ENCODE results near the gene NTRK2.

DNA sequence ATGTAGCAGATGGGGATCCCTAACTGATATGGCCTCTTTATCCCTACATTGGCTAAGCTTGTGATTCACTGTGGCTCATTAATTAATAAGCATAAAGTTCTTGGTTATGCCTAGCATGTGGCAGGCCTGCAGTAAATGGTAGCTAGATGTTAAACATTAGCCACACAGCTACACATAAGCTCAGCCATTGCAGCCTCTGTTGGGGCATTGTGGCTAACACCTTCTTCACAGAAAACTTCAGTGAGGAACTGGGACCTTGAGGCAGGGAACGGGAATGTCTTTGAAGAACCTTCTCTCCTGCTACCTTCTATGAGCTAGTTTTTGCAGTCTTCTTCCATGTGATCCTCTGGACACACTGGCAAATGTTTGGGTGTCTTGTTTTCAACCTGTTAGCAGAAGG is 338.2 kb downstream of the NTRK2 start:
- no peak for TF ChIP-seq EZH2 (IDR thresholded peaks at IDR 0.05)
- TF ChIP-seq, protein P1, sequence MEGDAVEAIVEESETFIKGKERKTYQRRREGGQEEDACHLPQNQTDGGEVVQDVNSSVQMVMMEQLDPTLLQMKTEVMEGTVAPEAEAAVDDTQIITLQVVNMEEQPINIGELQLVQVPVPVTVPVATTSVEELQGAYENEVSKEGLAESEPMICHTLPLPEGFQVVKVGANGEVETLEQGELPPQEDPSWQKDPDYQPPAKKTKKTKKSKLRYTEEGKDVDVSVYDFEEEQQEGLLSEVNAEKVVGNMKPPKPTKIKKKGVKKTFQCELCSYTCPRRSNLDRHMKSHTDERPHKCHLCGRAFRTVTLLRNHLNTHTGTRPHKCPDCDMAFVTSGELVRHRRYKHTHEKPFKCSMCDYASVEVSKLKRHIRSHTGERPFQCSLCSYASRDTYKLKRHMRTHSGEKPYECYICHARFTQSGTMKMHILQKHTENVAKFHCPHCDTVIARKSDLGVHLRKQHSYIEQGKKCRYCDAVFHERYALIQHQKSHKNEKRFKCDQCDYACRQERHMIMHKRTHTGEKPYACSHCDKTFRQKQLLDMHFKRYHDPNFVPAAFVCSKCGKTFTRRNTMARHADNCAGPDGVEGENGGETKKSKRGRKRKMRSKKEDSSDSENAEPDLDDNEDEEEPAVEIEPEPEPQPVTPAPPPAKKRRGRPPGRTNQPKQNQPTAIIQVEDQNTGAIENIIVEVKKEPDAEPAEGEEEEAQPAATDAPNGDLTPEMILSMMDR (IDR thresholded peaks at IDR 0.05) = no peak

Measured in neural progenitor cell (in vitro differentiated cells).